ENCODE data around the gene HOXA3.

HOXA3 gene

GRCh38 chr7:27128776-27129728 lies 23.3 kb downstream of the HOXA3 start:
- DNase-seq (ENCODE audit: low read depth) = no peak

GRCh38 chr7:27128034-27128433 lies 24.3 kb downstream of the HOXA3 start:
- no peak for DNase-seq (ENCODE audit: low read depth)

- DNase-seq (ENCODE audit: low read depth) = no peak
Measured at GRCh38 chr7:27126596-27127327, 25.6 kb downstream of the HOXA3 start.

GRCh38 chr7:27125986-27126394 lies 26.4 kb downstream of the HOXA3 start:
- DNase-seq (ENCODE audit: low read depth) = no peak

GRCh38 chr7:27124902-27125689 lies 27.3 kb downstream of the HOXA3 start:
- no peak for DNase-seq (ENCODE audit: low read depth)

- no peak for DNase-seq (ENCODE audit: low read depth)
Measured at GRCh38 chr7:27124096-27124901, 28.1 kb downstream of the HOXA3 start.

GRCh38 chr7:27123477-27124053 lies 28.8 kb downstream of the HOXA3 start:
- DNase-seq (ENCODE audit: low read depth) = no peak

- DNase-seq (ENCODE audit: low read depth) = no peak
Measured at GRCh38 chr7:27123007-27123476, 29.3 kb downstream of the HOXA3 start.

- DNase-seq (ENCODE audit: low read depth) = no peak
Measured at GRCh38 chr7:27122077-27122910, 30.1 kb downstream of the HOXA3 start.

- DNase-seq (ENCODE audit: low read depth) = no peak
Measured at GRCh38 chr7:27121684-27122076, 30.7 kb downstream of the HOXA3 start.

GRCh38 chr7:27119412-27119911 lies 32.9 kb downstream of the HOXA3 start:
- DNase-seq (ENCODE audit: low read depth) = no peak

GRCh38 chr7:27118580-27118979 lies 33.8 kb downstream of the HOXA3 start:
- DNase-seq (ENCODE audit: low read depth) = no peak

GRCh38 chr7:27117887-27118491 lies 34.4 kb downstream of the HOXA3 start:
- DNase-seq (ENCODE audit: low read depth) = no peak

GRCh38 chr7:27116962-27117886 lies 35.2 kb downstream of the HOXA3 start:
- no peak for DNase-seq (ENCODE audit: low read depth)

- DNase-seq (ENCODE audit: low read depth) = no peak
Measured at GRCh38 chr7:27116031-27116961, 36.1 kb downstream of the HOXA3 start.

GRCh38 chr7:27115221-27116026 lies 37.0 kb downstream of the HOXA3 start:
- no peak for DNase-seq (ENCODE audit: low read depth)
